ENCODE data around the gene KIF1B. TPM values are rescaled to one million over a fixed set of nuclear protein-coding genes. Genes with fewer than 3 reads are reported as not detected.

The KIF1B gene
- polyA plus RNA-seq, 1 of the 3 experiments (the other 2 are of a cell fraction): 6.8 TPM

- Histone ChIP-seq H3K4me3 (ENCODE audit: low read depth in 2 of 2, low read length in 1 of 2) (no peak overlapping the region), H3K4me2 (no peak overlapping the region), H2AFZ (ENCODE audit: low read depth) (no peak overlapping the region), H3K9me2 (no peaks in the 10 kb centered on the region), H3K9me3 (no peaks in the 10 kb centered on the region), H3K9ac (no peak overlapping the region), H3K27ac (ENCODE audit: low read depth in 2 of 2, low read length in 1 of 2) (no peak overlapping the region), H4K20me1 (ENCODE audit: insufficient read depth) (peaks cover 90% of the 10 kb centered on the region), H3K36me3 (replicated peaks in 1 of 2; ENCODE audit: control insufficient read depth in 1 of 2, insufficient read depth in 2 of 2, low read length in 1 of 2) (no peaks in the 10 kb centered on the region), H3K79me2 (ENCODE audit: insufficient read depth) (peaks cover 100% of the 10 kb centered on the region), H3K27me3 (ENCODE audit: insufficient read depth) (no peaks in the 10 kb centered on the region), H3K4me1 (ENCODE audit: control insufficient read depth in 1 of 2, insufficient read depth in 2 of 2, low read depth in 1 of 2, low read length in 1 of 2) (0 out of 4 replicates have a peak, but pooled peaks cover 0 to 6% of the 10 kb centered on the region in 2 experiments), H3F3A (replicated peaks; ENCODE audit: insufficient read depth) (peaks cover 13% of the 10 kb centered on the region)
- no peak for DNase-seq
- POLR2A ChIA-PET: no interaction called here
- 92% methylated on average over 2 of the region's 2 CpGs for WGBS (ENCODE audit: low lambda C conversion rate)
- CTCF ChIA-PET: interaction anchor here (1.9 kb wide), 1 partner anchor 19 kb away, joined by 12 read pairs; the partner anchor contains the start of gene KIF1B
- TF ChIP-seq ELF1 (IDR thresholded peaks at IDR 0.05): no peak
- no peak for TF ChIP-seq FOSL2 (IDR thresholded peaks at IDR 0.05; ENCODE audit: borderline replicate concordance, low read depth)
- no peak for TF ChIP-seq NFIC (IDR thresholded peaks at IDR 0.05; ENCODE audit: borderline replicate concordance)
- TF ChIP-seq MEF2A (IDR thresholded peaks at IDR 0.05; ENCODE audit: borderline replicate concordance, low read depth): no peak
- no peak for TF ChIP-seq RAD21 (IDR thresholded peaks at IDR 0.05; ENCODE audit: low read length)
- TF ChIP-seq SMC3 (IDR thresholded peaks at IDR 0.05; ENCODE audit: low read depth, low read length): no peak
- TF ChIP-seq EP300 (IDR thresholded peaks at IDR 0.05; ENCODE audit: borderline replicate concordance in 1 of 2, low read depth in 1 of 2, low read length in 1 of 2): no peak
- TF ChIP-seq RCOR1 (IDR thresholded peaks at IDR 0.05; ENCODE audit: low read length): no peak
- no peak for TF ChIP-seq EZH2phosphoT487 (IDR thresholded peaks at IDR 0.05; ENCODE audit: borderline replicate concordance, low read depth)
- TF ChIP-seq, protein P1, sequence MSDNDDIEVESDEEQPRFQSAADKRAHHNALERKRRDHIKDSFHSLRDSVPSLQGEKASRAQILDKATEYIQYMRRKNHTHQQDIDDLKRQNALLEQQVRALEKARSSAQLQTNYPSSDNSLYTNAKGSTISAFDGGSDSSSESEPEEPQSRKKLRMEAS (IDR thresholded peaks at IDR 0.05; ENCODE audit: low read depth): no peak
- no peak for TF ChIP-seq FOXJ3 (CRISPR knock-in tag; IDR thresholded peaks at IDR 0.05)
- TF ChIP-seq CHD2 (IDR thresholded peaks at IDR 0.05; ENCODE audit: low read length, partially characterized antibody): no peak
These were observed 18.2 kb downstream of the KIF1B start for GRCh38 chr1:10228528-10228927.

- ChIA-PET POLR2A (no interaction called here), CTCF (interaction anchor here (1.0 kb wide), 1 partner anchor 20 kb away, joined by 3 read pairs; the partner anchor contains the start of gene KIF1B)
- H3F3A ChIP-seq (replicated peaks; ENCODE audit: insufficient read depth): peaks cover 13% of the 10 kb centered on the region
- DNase-seq: no peak
- no peak overlapping the region for H2AFZ ChIP-seq (ENCODE audit: low read depth)
- 97% methylated on average over 5 of the region's 5 CpGs for WGBS (ENCODE audit: low lambda C conversion rate)
- H3K27ac ChIP-seq (ENCODE audit: low read depth in 2 of 2, low read length in 1 of 2): peak overlapping the region in 1 of 2 experiments; percentile 55; a peak in 1 of 4 replicates
- 0 out of 4 replicates have a peak, but pooled peaks cover 0 to 6% of the 10 kb centered on the region in 2 experiments for H3K4me1 ChIP-seq (ENCODE audit: control insufficient read depth in 1 of 2, insufficient read depth in 2 of 2, low read depth in 1 of 2, low read length in 1 of 2)
- H3K9ac ChIP-seq: no peak overlapping the region
- H4K20me1 ChIP-seq (ENCODE audit: insufficient read depth): peaks cover 76% of the 10 kb centered on the region
- no peaks in the 10 kb centered on the region for H3K9me2 ChIP-seq
- no peaks in the 10 kb centered on the region for H3K27me3 ChIP-seq (ENCODE audit: insufficient read depth)
- H3K4me3 ChIP-seq (ENCODE audit: low read depth in 2 of 2, low read length in 1 of 2): no peak overlapping the region
- peaks cover 0 to under 1% of the 10 kb centered on the region in 2 experiments for H3K36me3 ChIP-seq (replicated peaks in 1 of 2; ENCODE audit: control insufficient read depth in 1 of 2, insufficient read depth in 2 of 2, low read length in 1 of 2)
- H3K79me2 ChIP-seq (ENCODE audit: insufficient read depth): peaks cover 99% of the 10 kb centered on the region
- no peak for TF ChIP-seq FOXJ3 (CRISPR knock-in tag; IDR thresholded peaks at IDR 0.05)
- TF ChIP-seq MXI1 (IDR thresholded peaks at IDR 0.05; ENCODE audit: low read depth, low read length): no peak
- no peak for TF ChIP-seq RXRA (IDR thresholded peaks at IDR 0.05; ENCODE audit: borderline replicate concordance, low read depth)
- no peak for TF ChIP-seq MEF2A (IDR thresholded peaks at IDR 0.05; ENCODE audit: borderline replicate concordance, low read depth)
- no peak for TF ChIP-seq ELF1 (IDR thresholded peaks at IDR 0.05)
- TF ChIP-seq, protein P2, sequence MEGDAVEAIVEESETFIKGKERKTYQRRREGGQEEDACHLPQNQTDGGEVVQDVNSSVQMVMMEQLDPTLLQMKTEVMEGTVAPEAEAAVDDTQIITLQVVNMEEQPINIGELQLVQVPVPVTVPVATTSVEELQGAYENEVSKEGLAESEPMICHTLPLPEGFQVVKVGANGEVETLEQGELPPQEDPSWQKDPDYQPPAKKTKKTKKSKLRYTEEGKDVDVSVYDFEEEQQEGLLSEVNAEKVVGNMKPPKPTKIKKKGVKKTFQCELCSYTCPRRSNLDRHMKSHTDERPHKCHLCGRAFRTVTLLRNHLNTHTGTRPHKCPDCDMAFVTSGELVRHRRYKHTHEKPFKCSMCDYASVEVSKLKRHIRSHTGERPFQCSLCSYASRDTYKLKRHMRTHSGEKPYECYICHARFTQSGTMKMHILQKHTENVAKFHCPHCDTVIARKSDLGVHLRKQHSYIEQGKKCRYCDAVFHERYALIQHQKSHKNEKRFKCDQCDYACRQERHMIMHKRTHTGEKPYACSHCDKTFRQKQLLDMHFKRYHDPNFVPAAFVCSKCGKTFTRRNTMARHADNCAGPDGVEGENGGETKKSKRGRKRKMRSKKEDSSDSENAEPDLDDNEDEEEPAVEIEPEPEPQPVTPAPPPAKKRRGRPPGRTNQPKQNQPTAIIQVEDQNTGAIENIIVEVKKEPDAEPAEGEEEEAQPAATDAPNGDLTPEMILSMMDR (IDR thresholded peaks at IDR 0.05): no peak
- no peak for TF ChIP-seq TAF1 (IDR thresholded peaks at IDR 0.05; ENCODE audit: borderline replicate concordance, low read depth, low read length)
- TF ChIP-seq TEAD4 (IDR thresholded peaks at IDR 0.05; ENCODE audit: borderline replicate concordance, insufficient read depth): no peak
- H3K4me2 ChIP-seq: no peak overlapping the region
- no peaks in the 10 kb centered on the region for H3K9me3 ChIP-seq
These were observed 19.5 kb downstream of the KIF1B start for GRCh38 chr1:10229903-10230302.

Measured in SK-N-SH (cell line).